Activated B cell treated with CpG ODN at 0.5 μM for 24 hours (primary cell): ENCODE data around the gene MRPS22. TPM values are rescaled to one million over a fixed set of nuclear protein-coding genes. Genes with fewer than 3 reads are reported as not detected.

Experiments
- ATAC-seq: fragments of 200-7000 bp; cut with Tn5 transposase; one replicate; pipeline ENCODE4 v1.10.0; 2021; ENCODE audit warnings: low read depth, mild to moderate bottlenecking, moderate library complexity
- CTCF ChIA-PET: fragments of 350-600 bp; sonication (Branson Sonifier 250); formaldehyde crosslinking; loops from one replicate; lab custom pipeline; 2021; ENCODE audit warnings: antibody characterized with exemption; lab: Charles Lee
- POLR2A ChIA-PET: fragments of 350-600 bp; sonication (Branson Sonifier 250); formaldehyde crosslinking; loops from one replicate; lab custom pipeline; 2021; ENCODE audit warnings: antibody characterized with exemption; lab: Charles Lee
- DNase-seq: peaks from one replicate; pipeline ENCODE4 v3.0.0; 2022
- H3K27ac Mint-ChIP-seq: one replicate; pipeline ENCODE4 v1.8.0; 2020; ENCODE audit warnings: mixed read lengths
- H3K27me3 Mint-ChIP-seq: one replicate; pipeline ENCODE4 v1.8.0; 2021; ENCODE audit warnings: mixed read lengths
- H3K36me3 Mint-ChIP-seq: one replicate; pipeline ENCODE4 v1.8.0; 2021; ENCODE audit warnings: low read depth, mixed read lengths
- H3K4me1 Mint-ChIP-seq: one replicate; pipeline ENCODE4 v1.8.0; 2021; ENCODE audit warnings: mixed read lengths
- H3K4me3 Mint-ChIP-seq: one replicate; pipeline ENCODE4 v1.8.0; 2020; ENCODE audit warnings: mild to moderate bottlenecking, mixed read lengths
- H3K9me3 Mint-ChIP-seq: one replicate; pipeline ENCODE4 v1.8.0; 2020; ENCODE audit warnings: mixed read lengths
- intact Hi-C: fragments of 100-400 bp; cut with micrococcal nuclease; formaldehyde crosslinking; loops from one replicate; pipeline ENCODE4 v1.15.1; 2024
- total RNA-seq: library from RNA; stranded (reverse); gene quantifications from 2 replicates; pipeline ENCODE4 v1.2.3, GENCODE V29; 2022
- TF ChIP-seq, protein P1 (sequence below): fragments of 200-600 bp; IDR thresholded peaks from one replicate; pipeline ENCODE4 v1.8.0; 2022; ENCODE audit warnings: antibody characterized with exemption, mild to moderate bottlenecking

Gene MRPS22
- total RNA-seq, 1 donor from 2014 or later, result 44.7 TPM

DNA sequence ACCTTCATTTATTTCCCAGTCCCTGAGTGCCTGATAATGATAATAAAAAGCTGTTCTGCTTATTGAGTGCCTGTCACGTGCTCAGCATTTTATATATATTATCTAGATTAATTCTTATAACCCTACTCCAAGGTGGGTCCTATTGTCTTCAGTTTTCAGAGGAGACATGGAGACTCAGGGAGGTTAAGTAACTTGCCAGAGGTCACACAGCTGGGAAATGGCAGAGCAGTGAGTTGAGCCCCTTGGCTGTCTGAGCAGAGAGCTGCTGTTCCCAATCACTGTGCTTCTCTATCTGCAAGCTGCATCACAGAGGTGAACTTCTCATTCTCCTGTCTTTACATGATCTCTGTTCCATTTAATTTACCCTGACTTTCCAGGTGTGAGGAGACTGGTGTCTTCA, 32.3 kb upstream of the MRPS22 start:
- ATAC-seq, result no peak
- intact Hi-C loops, result no loop called here
- ChIA-PET CTCF (no interaction called here), POLR2A (no interaction called here)
- Mint-ChIP-seq H3K27me3 (peaks cover 14% of the 10 kb centered on the region), H3K27ac (no peak overlapping the region), H3K4me1 (no peaks in the 10 kb centered on the region), H3K36me3 (no peaks in the 10 kb centered on the region), H3K4me3 (no peak overlapping the region), H3K9me3 (no peaks in the 10 kb centered on the region)
- no peak for DNase-seq
- TF ChIP-seq, protein P1, sequence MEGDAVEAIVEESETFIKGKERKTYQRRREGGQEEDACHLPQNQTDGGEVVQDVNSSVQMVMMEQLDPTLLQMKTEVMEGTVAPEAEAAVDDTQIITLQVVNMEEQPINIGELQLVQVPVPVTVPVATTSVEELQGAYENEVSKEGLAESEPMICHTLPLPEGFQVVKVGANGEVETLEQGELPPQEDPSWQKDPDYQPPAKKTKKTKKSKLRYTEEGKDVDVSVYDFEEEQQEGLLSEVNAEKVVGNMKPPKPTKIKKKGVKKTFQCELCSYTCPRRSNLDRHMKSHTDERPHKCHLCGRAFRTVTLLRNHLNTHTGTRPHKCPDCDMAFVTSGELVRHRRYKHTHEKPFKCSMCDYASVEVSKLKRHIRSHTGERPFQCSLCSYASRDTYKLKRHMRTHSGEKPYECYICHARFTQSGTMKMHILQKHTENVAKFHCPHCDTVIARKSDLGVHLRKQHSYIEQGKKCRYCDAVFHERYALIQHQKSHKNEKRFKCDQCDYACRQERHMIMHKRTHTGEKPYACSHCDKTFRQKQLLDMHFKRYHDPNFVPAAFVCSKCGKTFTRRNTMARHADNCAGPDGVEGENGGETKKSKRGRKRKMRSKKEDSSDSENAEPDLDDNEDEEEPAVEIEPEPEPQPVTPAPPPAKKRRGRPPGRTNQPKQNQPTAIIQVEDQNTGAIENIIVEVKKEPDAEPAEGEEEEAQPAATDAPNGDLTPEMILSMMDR, result no peak

GRCh38 chr3:139312416-139312815, 31.4 kb upstream of the MRPS22 start:
- ATAC-seq, result no peak
- POLR2A ChIA-PET, result no interaction called here
- no peaks in the 10 kb centered on the region for H3K9me3 Mint-ChIP-seq

DNA sequence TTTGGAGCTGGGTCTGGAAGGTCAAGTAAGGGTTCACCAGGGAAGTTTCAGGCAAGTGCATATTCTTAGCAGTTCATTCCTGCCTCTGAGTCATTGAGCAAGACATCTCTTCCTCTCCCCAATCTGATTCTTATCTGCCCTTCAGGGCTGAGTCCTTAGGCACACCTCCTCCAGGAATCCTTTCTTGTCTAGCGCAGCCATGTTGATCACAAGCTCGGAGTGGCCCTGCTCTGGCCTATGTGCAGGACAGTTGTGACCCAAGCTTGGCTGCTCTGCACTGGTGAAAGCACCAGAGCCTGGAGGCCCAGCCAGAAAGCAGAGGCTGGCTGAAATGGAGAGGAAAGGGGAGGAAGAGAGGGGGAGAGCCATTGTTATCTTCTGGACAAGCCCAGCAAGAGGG, 30.9 kb upstream of the MRPS22 start:
- intact Hi-C loops, result no loop called here
- Mint-ChIP-seq H3K27ac (no peak overlapping the region), H3K27me3 (peaks cover 17% of the 10 kb centered on the region), H3K4me3 (no peak overlapping the region), H3K36me3 (no peaks in the 10 kb centered on the region), H3K4me1 (no peaks in the 10 kb centered on the region), H3K9me3 (no peaks in the 10 kb centered on the region)
- ATAC-seq (no peak), DNase-seq (no peak)
- CTCF ChIA-PET, result no interaction called here
- TF ChIP-seq, protein P1, result no peak
- POLR2A ChIA-PET, result no interaction called here

More at GRCh38 chr3:139312416-139312815, 31.4 kb upstream of the MRPS22 start:
- no peak for DNase-seq
- H3K27ac Mint-ChIP-seq, result no peak overlapping the region
- no peak overlapping the region for H3K4me3 Mint-ChIP-seq
- H3K36me3 Mint-ChIP-seq, result no peaks in the 10 kb centered on the region
- TF ChIP-seq, protein P1, result no peak
- CTCF ChIA-PET, result no interaction called here
- intact Hi-C loops, result no loop called here
- H3K27me3 Mint-ChIP-seq, result peaks cover 17% of the 10 kb centered on the region
- H3K4me1 Mint-ChIP-seq, result no peaks in the 10 kb centered on the region

DNA sequence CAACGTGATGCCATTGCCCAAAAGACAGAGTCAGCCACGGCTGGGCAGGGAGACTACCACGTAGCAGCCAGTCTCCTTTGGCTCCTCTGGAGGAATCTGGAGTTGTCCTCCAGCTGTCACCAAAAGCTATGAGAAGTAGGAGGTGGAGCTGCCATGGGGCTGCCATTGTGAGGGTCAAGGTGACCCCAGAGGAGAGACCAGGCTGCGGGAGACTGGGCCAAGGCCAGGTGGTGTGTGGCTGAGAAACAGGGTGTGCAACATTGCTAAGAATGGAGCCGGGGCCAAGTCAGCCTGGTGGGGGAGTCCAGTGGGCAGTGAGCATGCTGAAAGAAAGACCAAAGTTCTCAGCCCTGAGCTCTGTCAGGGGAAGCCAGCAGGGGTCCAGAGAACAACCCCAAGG, 29.9 kb upstream of the MRPS22 start:
- H3K27me3 Mint-ChIP-seq, result peaks cover 26% of the 10 kb centered on the region
- no peaks in the 10 kb centered on the region for H3K4me1 Mint-ChIP-seq
- H3K9me3 Mint-ChIP-seq, result no peaks in the 10 kb centered on the region
- ChIA-PET CTCF (no interaction called here), POLR2A (no interaction called here)
- TF ChIP-seq, protein P1, result no peak
- intact Hi-C loops, result no loop called here
- H3K4me3 Mint-ChIP-seq, result no peak overlapping the region
- ATAC-seq (no peak), DNase-seq (no peak)
- H3K36me3 Mint-ChIP-seq, result no peaks in the 10 kb centered on the region
- no peak overlapping the region for H3K27ac Mint-ChIP-seq

- CTCF ChIA-PET, result no interaction called here
- Mint-ChIP-seq H3K4me1 (no peaks in the 10 kb centered on the region), H3K36me3 (no peaks in the 10 kb centered on the region), H3K4me3 (no peak overlapping the region), H3K27ac (no peak overlapping the region), H3K9me3 (no peaks in the 10 kb centered on the region), H3K27me3 (peaks cover 30% of the 10 kb centered on the region)
- intact Hi-C loops, result no loop called here
- no peak for DNase-seq
- TF ChIP-seq, protein P1, result no peak
- ATAC-seq, result no peak
- POLR2A ChIA-PET, result no interaction called here
Observed at GRCh38 chr3:139317215-139317614, 26.6 kb upstream of the MRPS22 start.
